A549 (cell line): ENCODE data around the gene ST6GALNAC1. TPM values are rescaled to one million over a fixed set of nuclear protein-coding genes. Genes with fewer than 3 reads are reported as not detected.

Experiments
- ATAC-seq, 2 experiments: fragments of 200-7000 bp in 1 of 2; fragments of >200 bp in 1 of 2; cut with Nextera tagmentation in 1 of 2; cut with Tn5 transposase in 1 of 2; 3 replicates each; pipeline versions ENCODE4 v1.8.0 to v1.9.1; 2018 to 2020; ENCODE audit warnings: mild to moderate bottlenecking in 1 of 2, moderate library complexity in 1 of 2
- CTCF ChIA-PET: fragments of 300-600 bp; sonication (Branson Sonifier 250); formaldehyde crosslinking; extraction: SDS; loops from one replicate; lab custom pipeline; 2021; ENCODE audit warnings: antibody characterized with exemption, inconsistent platforms; lab: Yijun Ruan, JAX
- POLR2A ChIA-PET: fragments of 350-600 bp; formaldehyde crosslinking; extraction: SDS; loops from one replicate; lab custom pipeline; 2021; ENCODE audit warnings: antibody characterized with exemption, inconsistent platforms; lab: Yijun Ruan, JAX
- DNase-seq, 2 experiments: peaks; one replicate each; pipeline versions ENCODE4 v3.0.0 to v3.0.0-alpha.2; 2011 to 2016; ENCODE audit warnings: low read depth in 1 of 2, low spot score in 1 of 2
- FAIRE-seq: peaks from 2 replicates; lab custom pipeline; 2011; peaks lifted over from hg19 to GRCh38; lab: Jason Lieb, UNC
- H3K27ac ChIP-seq, 2 experiments: fragments of >200 bp; sonication (Bioruptor Twin); formaldehyde crosslinking; 3 replicates each; pipeline ENCODE4 v1.5.1; 2016 to 2017
- H3K4me1 ChIP-seq: fragments of >200 bp; sonication (Bioruptor Twin); formaldehyde crosslinking; 3 replicates; pipeline ENCODE4 v1.6.1; 2016
- H3K4me2 ChIP-seq: fragments of >200 bp; sonication (Bioruptor Twin); formaldehyde crosslinking; 3 replicates; pipeline ENCODE4 v1.6.1; 2016
- H3K4me3 ChIP-seq: fragments of >200 bp; sonication (Bioruptor Twin); formaldehyde crosslinking; 3 replicates; pipeline ENCODE4 v1.5.1; 2016
- H3K9me3 ChIP-seq: fragments of >200 bp; sonication (Bioruptor Twin); formaldehyde crosslinking; 3 replicates; pipeline ENCODE4 v1.6.1; 2016
- CHD4 ChIP-seq: fragments of 200-600 bp; sonication (generic); IDR thresholded peaks from 2 replicates; pipeline ENCODE4 v1.6.1; 2016; ENCODE audit warnings: antibody characterized with exemption, mild to moderate bottlenecking, borderline replicate concordance
- CTCF ChIP-seq: fragments of >200 bp; sonication (Bioruptor Twin); formaldehyde crosslinking; IDR thresholded peaks from 3 replicates; pipeline ENCODE4 v1.5.1; 2016
- E2F6 ChIP-seq: IDR thresholded peaks from 2 replicates; pipeline ENCODE4 v1.6.1; 2012; ENCODE audit warnings: low read depth, borderline replicate concordance
- ESRRA ChIP-seq: fragments of 150-350 bp; IDR thresholded peaks from 2 replicates; pipeline ENCODE4 v1.6.1; 2014; ENCODE audit warnings: mild to moderate bottlenecking, low read length, borderline replicate concordance
- FOSB ChIP-seq: fragments of 250-450 bp; sonication (Bioruptor Pico); IDR thresholded peaks from 2 replicates; pipeline ENCODE4 v1.5.0; 2020; ENCODE audit warnings: mild to moderate bottlenecking, moderate library complexity
- FOSL2 ChIP-seq, 2 experiments: fragments of 450-650 bp in 1 of 2; fragments of >200 bp in 1 of 2; sonication (Bioruptor Twin) in 1 of 2; formaldehyde crosslinking; IDR thresholded peaks; 2 replicates each; pipeline versions ENCODE4 v1.5.0 to v1.6.1; 2016 to 2020; ENCODE audit warnings: mild to moderate bottlenecking in 1 of 2, moderate library complexity in 1 of 2
- HMGXB4 ChIP-seq: fragments of 250-450 bp; sonication (Bioruptor Pico); IDR thresholded peaks from 2 replicates; pipeline ENCODE4 v1.5.0; 2021; ENCODE audit warnings: mild to moderate bottlenecking, moderate library complexity, borderline replicate concordance
- JUNB ChIP-seq: fragments of >200 bp; sonication (Bioruptor Twin); formaldehyde crosslinking; IDR thresholded peaks from 2 replicates; pipeline ENCODE4 v1.6.1; 2016
- MAX ChIP-seq: IDR thresholded peaks from 2 replicates; pipeline ENCODE4 v1.6.1; 2012
- NR3C1 ChIP-seq: fragments of >200 bp; sonication (Bioruptor Twin); formaldehyde crosslinking; IDR thresholded peaks from 3 replicates; pipeline ENCODE4 v1.6.1; 2017
- POLR2A ChIP-seq: IDR thresholded peaks from 2 replicates; pipeline ENCODE4 v1.6.1; 2012; ENCODE audit warnings: mild to moderate bottlenecking, low read length
- RAD21 ChIP-seq, 2 experiments: fragments of >200 bp in 1 of 2; sonication (Bioruptor Twin) in 1 of 2; formaldehyde crosslinking in 1 of 2; IDR thresholded peaks in 1 of 2; conservative IDR thresholded peaks in 1 of 2; 2 replicates in 1 of 2; 3 replicates in 1 of 2; pipeline ENCODE4 v1.6.1; 2012 to 2018; ENCODE audit warnings: inconsistent platforms in 1 of 2
- RFX5 ChIP-seq: fragments of 450-650 bp; IDR thresholded peaks from 2 replicates; pipeline ENCODE4 v1.7.1; 2014; ENCODE audit warnings: antibody characterized with exemption, mild to moderate bottlenecking, moderate library complexity
- SREBF2 ChIP-seq: fragments of 450-650 bp; IDR thresholded peaks from 2 replicates; pipeline ENCODE4 v1.6.1; 2014; ENCODE audit warnings: mild to moderate bottlenecking, moderate library complexity
- TP53 ChIP-seq: fragments of 250-450 bp; sonication (Bioruptor Pico); IDR thresholded peaks from 2 replicates; pipeline ENCODE4 v1.5.0; 2021; ENCODE audit warnings: mild to moderate bottlenecking, moderate library complexity
- ZFP36 ChIP-seq: fragments of 450-650 bp; IDR thresholded peaks from 2 replicates; pipeline ENCODE4 v1.6.1; 2014; ENCODE audit warnings: borderline replicate concordance; ENCODE audit not compliant: partially characterized antibody
- ZNF302 ChIP-seq: fragments of 250-450 bp; sonication (Bioruptor Pico); IDR thresholded peaks from 2 replicates; pipeline ENCODE4 v1.9.0; 2021; ENCODE audit warnings: inconsistent platforms, mild to moderate bottlenecking, moderate library complexity
- ZSCAN20 ChIP-seq: fragments of 250-450 bp; sonication (Bioruptor Pico); IDR thresholded peaks from 2 replicates; pipeline ENCODE4 v1.8.0; 2022; ENCODE audit warnings: mild to moderate bottlenecking, moderate library complexity
- WGBS: methylation state at CpG from one replicate; pipeline ENCODE4 v1.1.6; 2017; ENCODE audit errors: missing lambda C conversion rate; 5-methylcytosine and 5-hydroxymethylcytosine counted together
- polyA plus RNA-seq, 4 experiments: library from polyadenylated mRNA; depleted of rRNA in 3 of 4; stranded (reverse); fragments of >200 nt; fragmentation: RNase III in 1 of 4; extraction: RNeasy Plus Mini Kit Qiagen cat#74134 plus additional on column Dnase treatment in 1 of 4; gene quantifications; 2 replicates in 3 of 4; 3 replicates in 1 of 4; pipeline ENCODE4 v1.2.3, GENCODE V29; 2011 to 2017

The ST6GALNAC1 gene
- polyA plus RNA-seq, 2 of the 4 experiments (the other 2 are of a cell fraction): 0.27 to 0.72 TPM

- Histone ChIP-seq H3K4me2 (no peak overlapping the region), H3K4me3 (no peak overlapping the region), H3K4me1 (peaks cover 19% of the 10 kb centered on the region), H3K9me3 (no peaks in the 10 kb centered on the region), H3K27ac (no peak overlapping the region)
- POLR2A ChIA-PET: interaction anchor here (1.8 kb wide), 1 partner anchor 13 kb away, joined by 5 read pairs; no protein-coding TSS in a partner anchor
- no peak for TF ChIP-seq TP53 (CRISPR knock-in tag)
- no peak for TF ChIP-seq ZNF302 (CRISPR knock-in tag)
- TF ChIP-seq ESRRA: no peak
- no peak for TF ChIP-seq HMGXB4
- no peak for DNase-seq
- no peak for FAIRE-seq
- CTCF ChIA-PET: interaction anchor here (0.6 to 20.1 kb wide), 9 partner anchors 9 to 1777 kb away, joined by 3 to 456 read pairs (median 69); partner anchors contain the start of genes JMJD6, METTL23 and MXRA7
- 87% methylated on average over 6 of the region's 7 CpGs for WGBS
- ATAC-seq: no peak
Measured at GRCh38 chr17:76684756-76685155, 41.2 kb upstream of the ST6GALNAC1 start.

GRCh38 chr17:76683921-76684745 is 40.6 kb upstream of the ST6GALNAC1 start:
- no peaks in the 10 kb centered on the region for H3K9me3 ChIP-seq
- TF ChIP-seq POLR2A (no peak), SREBF2 (no peak), CTCF (no peak), RAD21 (conservative IDR thresholded peaks at IDR 0.05 in 1 of 2, IDR thresholded peaks at IDR 0.05 in 1 of 2) (no peak), E2F6 (no peak), ZFP36 (no peak), NR3C1 (no peak), HMGXB4 (no peak), MAX (no peak), CHD4 (no peak), FOSL2 (IDR thresholded peaks at IDR 0.05) (no peak), FOSL2 (CRISPR knock-in tag; IDR thresholded peaks at IDR 0.05) (no peak), FOSB (no peak), RFX5 (no peak), JUNB (no peak), ZSCAN20 (CRISPR knock-in tag) (no peak)
- POLR2A ChIA-PET: no interaction called here
- no peak overlapping the region for H3K27ac ChIP-seq
- H3K4me2 ChIP-seq: no peak overlapping the region
- 80% methylated on average over 25 of the region's 25 CpGs for WGBS
- H3K4me3 ChIP-seq: no peak overlapping the region
- ATAC-seq (no peak), DNase-seq (no peak), FAIRE-seq (no peak)
- peaks cover 16% of the 10 kb centered on the region for H3K4me1 ChIP-seq
- CTCF ChIA-PET: interaction anchor here (0.6 to 20.1 kb wide), 9 partner anchors 9 to 1777 kb away, joined by 3 to 456 read pairs (median 69); partner anchors contain the start of genes JMJD6, METTL23 and MXRA7
